Vagina (tissue), 2 donors: ENCODE results near the gene CPM.

Source experiments
- POLR2A ChIP-seq, 2 donors: fragments of 450-650 bp; IDR thresholded peaks; one replicate each; pipeline ENCODE4 v1.6.1; 2017; ENCODE audit warnings: antibody characterized with exemption in 2 of 2, mild to moderate bottlenecking in 2 of 2, moderate library complexity in 2 of 2
- POLR2AphosphoS5 ChIP-seq, 2 donors: sonication (generic); formaldehyde crosslinking; IDR thresholded peaks; one replicate each; pipeline ENCODE4 v1.9.0; 2017; ENCODE audit warnings: antibody characterized with exemption in 2 of 2, mild to moderate bottlenecking in 2 of 2, low read depth in 1 of 2; ENCODE audit not compliant: insufficient read depth in 1 of 2
- TF ChIP-seq, protein P1 (sequence below), 3 experiments: fragments of 450-650 bp in 2 of 3; fragments of 200-600 bp in 1 of 3; sonication (generic) in 1 of 3; IDR thresholded peaks; one replicate each; pipeline ENCODE4 v1.5.1; 2017 to 2019; ENCODE audit warnings: antibody characterized with exemption in 3 of 3, mild to moderate bottlenecking in 2 of 3, moderate library complexity in 2 of 3

DNA sequence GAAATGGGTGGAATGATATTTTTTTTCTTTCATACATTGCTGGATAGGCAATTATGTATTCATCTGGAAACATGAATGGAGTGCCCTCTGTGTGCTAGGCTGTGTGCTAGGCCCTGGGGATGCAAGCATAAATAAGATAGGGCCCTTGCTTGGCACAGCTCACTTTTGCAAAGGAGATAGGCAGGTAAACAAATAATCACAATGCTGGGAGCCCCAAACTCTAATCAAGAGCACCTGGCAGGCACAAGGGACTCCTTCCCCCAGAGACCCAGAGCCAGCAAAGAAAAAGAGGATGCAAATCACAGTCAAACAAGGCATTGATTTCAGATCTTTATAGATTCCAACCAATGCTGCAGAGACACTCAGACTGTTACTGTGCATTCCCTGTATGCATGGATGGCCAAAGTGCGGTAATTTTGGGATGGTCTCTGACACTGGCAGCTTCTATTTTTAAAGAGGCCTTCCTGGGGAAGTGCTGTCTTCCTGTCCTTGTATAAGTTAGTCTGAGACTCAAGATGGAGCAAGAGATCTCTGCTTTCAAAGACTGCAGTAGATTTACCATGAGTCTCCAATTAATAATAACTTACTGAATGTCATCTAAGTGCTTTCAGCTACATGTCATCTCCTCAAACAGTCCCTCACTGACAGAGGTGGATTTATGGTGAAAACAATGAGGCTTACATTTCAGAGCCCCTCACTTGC is 45.1 kb upstream of the CPM start:
- TF ChIP-seq, protein P1, sequence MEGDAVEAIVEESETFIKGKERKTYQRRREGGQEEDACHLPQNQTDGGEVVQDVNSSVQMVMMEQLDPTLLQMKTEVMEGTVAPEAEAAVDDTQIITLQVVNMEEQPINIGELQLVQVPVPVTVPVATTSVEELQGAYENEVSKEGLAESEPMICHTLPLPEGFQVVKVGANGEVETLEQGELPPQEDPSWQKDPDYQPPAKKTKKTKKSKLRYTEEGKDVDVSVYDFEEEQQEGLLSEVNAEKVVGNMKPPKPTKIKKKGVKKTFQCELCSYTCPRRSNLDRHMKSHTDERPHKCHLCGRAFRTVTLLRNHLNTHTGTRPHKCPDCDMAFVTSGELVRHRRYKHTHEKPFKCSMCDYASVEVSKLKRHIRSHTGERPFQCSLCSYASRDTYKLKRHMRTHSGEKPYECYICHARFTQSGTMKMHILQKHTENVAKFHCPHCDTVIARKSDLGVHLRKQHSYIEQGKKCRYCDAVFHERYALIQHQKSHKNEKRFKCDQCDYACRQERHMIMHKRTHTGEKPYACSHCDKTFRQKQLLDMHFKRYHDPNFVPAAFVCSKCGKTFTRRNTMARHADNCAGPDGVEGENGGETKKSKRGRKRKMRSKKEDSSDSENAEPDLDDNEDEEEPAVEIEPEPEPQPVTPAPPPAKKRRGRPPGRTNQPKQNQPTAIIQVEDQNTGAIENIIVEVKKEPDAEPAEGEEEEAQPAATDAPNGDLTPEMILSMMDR (IDR thresholded peaks at IDR 0.05) = no peak
- no peak for TF ChIP-seq POLR2A (IDR thresholded peaks at IDR 0.05)
- no peak for TF ChIP-seq POLR2AphosphoS5 (IDR thresholded peaks at IDR 0.05; ENCODE audit: insufficient read depth in 1 of 2, low read depth in 1 of 2)
